Left forelimb (tissue), 1 donor: Measurements from ENCODE around the gene TLN1.

Experiments
- DNase-seq: peaks from one replicate; pipeline ENCODE4 v3.0.0-alpha.2; 2018; ENCODE audit warnings: low spot score

Gene TLN1

DNA sequence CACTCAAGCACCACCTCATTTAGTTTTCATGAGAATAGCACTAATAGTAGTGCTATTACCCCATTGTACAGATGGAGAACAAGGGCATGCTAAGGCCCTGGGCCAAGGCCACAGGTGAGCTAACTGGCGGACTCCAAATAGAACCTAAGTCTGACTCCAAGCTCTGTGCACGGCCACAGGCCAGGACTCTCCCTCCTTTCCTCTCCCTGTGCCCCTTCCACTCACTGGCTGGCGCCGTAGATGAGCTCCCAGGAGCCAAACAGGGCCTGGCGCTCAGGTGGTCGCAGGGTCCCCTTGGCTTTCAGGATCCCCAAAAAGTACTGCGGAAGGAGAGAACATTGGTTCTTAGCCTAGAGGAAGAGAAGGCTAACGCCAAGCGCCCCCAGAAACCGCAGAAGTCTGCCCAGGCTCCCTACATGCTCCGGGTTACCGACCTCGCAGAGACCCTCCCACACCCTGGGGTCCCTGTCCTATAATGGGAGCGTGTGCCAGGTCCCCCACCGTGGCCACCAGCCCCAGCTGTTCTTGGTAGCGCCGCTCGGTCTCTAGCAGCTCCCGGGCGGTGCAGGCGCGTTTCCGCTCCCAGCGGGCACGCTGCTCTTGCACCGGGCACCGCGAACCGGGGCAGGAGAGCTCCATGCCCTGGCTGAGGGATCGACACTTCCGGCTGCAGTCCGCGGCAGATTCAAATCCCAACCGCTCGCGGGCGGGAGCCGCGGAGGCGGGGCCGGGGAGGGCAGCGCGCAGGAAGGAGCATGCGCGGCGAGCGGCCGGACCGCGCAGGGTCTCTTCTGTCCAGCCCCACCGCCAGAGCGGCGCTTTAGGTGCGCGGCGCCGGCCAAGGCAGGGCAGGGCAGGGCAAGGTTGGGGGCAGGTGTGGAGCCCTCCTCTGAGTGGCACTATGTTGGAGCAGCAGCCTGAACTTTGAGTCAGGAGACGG, 67.2 kb downstream of the TLN1 start, which contains the start of gene ARHGEF39:
Gene ARHGEF39, minus strand, starts transcription at position 665 of the 940 bp plus-strand sequence. Its CDS starts 26 bp downstream, at position 639.
- DNase-seq = peak; percentile 88

DNA sequence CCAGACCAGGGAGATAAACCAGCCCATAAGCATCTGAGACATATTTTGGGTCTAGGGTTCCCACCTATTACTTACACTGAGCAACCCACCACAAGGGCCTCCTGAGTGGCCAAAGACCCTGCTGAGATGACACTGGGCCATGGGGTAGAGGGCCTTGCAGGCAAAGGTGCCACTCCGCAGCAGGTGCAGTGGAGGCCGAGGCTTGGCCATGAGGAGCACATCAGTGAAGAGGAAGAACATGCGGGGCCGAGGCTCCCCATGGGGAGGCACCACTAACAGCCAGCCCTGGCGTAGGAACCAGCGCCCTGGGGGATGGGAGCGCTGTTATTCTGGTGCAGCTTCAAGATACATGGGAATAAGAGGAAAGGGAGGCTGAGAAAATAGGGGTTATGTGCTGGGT, 69.6 kb downstream of the TLN1 start:
- DNase-seq = no peak

DNA sequence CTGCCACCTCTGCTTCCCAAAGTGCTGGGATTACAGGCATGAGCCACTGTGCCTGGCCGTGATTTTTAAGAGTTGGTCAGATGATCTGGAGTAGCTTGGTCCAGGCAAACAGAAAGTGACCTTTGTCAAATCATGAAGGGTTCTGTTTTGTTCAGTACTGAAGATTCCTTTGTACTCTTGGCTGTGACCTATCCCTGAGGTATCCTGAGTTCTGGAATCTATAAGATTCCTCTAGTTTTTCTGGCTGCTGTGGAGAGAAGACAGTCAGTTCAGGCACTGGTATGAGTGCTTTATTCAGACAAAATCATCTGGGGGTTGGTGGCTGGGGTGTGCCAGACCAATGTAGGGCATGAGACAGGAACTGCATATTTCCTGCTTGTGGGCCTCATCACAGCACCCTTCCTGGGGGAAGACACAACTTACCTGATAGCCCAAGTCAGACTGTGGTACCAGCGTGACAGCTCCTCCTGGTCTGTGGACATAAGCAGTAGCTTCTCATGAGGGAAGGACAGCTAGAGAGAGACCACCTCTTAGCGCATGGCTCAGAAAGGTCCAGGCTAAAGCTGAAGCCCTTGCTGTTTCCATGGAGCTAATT, 70.1 kb downstream of the TLN1 start:
- DNase-seq = no peak

DNA sequence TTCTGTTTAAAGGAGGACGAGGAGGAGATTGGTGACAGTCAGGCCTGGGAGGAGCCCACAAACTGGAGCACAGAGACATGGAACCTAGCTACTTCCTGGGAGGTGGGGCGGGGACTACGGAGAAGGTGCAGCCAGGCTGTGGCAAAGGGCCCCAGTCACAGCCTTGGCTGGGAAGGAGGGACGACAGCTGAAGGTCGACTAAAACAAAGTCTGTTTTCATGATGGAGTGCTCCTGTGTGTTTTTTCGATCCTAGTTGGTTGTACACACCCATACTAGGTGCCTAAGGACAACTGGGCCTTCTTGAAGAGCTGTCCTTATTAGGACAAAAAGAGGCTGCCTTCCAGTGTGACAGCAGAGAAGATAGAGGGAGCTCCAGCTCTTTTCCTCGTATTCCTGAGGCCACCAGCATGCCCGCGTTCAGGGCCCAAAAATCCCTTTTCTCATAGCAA, 71.0 kb downstream of the TLN1 start:
- no peak for DNase-seq

DNA sequence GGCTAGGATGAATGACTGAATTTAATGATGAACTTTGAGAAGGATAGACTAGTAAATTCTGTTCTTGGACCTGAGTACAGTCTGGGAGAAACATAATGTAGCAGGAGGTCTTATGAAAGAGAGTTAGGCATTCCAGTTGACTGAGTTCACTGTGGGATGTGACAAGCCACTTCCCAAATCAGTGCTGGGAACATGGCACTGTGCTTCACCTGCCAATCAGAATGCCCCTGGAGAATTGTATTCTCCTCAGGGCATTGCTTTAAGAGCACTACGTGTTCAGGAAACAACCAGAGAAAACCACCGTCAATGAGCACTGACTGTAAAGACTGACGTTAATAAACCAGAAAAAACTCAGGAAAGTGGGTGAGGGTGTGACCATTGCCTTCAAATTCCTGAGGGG, 72.7 kb downstream of the TLN1 start:
- no peak for DNase-seq

DNA sequence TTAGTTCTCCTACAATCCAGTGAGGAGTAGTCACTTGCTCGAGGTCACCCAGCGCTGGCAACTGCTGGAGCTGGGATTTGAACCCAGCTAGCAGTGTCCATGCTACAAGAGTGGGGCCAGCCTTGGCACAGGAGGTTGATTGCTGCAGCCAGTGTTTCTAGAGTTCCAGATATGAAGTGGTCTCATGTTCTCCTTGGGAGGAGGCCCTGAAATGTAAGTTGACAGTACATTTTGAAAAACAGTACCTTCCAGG, 73.1 kb downstream of the TLN1 start:
- DNase-seq = no peak

DNA sequence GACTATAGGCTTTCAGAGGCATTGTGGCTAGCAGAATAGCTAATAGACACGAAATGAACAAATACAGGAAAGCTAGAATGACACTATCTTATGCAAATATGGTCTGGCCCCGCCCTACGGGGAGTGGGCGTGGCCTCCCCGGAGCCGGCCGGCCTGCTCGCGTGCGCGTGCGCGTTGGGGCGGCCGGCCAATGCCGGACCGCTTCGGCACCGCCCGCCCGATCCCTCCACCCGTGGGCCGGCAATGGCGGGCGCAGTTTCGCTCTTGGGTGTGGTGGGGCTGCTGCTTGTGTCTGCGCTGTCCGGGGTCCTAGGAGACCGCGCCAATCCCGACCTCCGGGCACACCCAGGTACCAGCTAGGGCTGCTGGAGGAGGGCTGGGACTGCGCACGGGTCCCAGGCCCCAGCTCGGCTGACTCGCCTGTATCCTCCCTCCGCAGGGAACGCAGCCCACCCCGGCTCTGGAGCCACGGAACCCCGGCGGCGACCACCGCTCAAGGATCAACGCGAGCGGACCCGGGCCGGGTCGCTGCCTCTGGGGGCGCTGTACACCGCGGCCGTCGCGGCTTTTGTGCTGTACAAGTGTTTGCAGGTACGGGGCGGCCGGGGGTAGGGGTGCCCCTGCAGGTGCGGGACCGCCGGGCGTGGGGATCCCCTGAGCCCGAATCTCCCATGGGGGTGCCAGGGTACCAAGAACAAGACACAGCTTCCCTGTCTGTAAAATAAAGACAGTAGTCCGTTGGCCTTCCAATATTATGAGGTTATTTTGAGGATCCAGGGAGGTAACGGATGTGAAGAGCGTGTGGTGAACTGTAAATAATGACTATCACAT, 73.6 kb downstream of the TLN1 start, which contains the start of gene CCDC107:
Gene CCDC107, plus strand, starts transcription at position 156 of the 831 bp plus-strand sequence. Its CDS starts 88 bp downstream, at position 244.
- peak; percentile 95 for DNase-seq

DNA sequence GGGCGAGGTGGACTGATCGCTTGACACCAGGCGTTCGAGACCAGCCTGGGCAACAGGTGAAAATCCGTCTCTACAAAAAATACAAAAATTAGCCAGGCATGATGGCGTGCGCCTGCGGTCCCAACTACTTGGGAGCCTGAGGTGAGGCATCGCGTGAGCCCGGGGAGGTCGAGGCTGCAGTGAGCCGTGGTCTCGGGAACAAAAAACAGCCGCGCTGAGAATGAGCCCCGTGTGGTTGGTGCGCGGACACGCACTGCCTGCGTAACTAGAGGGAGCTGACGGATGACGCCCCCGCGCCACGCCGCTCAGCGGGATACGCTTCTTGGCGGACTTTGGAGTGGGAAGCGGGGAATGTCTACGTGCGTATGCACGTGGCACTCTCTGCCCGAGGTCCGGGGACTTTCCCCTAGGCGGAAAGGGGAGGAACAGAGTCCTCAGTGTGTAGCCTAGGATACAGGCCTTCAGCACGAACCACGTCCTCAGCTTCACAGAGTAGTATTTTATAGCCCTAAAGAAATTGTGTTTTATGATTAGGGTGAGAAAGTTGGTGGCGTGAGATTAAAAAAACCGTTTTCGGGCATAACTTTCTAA, 74.4 kb downstream of the TLN1 start, which contains the start of gene RMRP:
Gene RMRP, minus strand, starts transcription at position 474 of the 591 bp plus-strand sequence.
- peak; percentile 96 for DNase-seq

DNA sequence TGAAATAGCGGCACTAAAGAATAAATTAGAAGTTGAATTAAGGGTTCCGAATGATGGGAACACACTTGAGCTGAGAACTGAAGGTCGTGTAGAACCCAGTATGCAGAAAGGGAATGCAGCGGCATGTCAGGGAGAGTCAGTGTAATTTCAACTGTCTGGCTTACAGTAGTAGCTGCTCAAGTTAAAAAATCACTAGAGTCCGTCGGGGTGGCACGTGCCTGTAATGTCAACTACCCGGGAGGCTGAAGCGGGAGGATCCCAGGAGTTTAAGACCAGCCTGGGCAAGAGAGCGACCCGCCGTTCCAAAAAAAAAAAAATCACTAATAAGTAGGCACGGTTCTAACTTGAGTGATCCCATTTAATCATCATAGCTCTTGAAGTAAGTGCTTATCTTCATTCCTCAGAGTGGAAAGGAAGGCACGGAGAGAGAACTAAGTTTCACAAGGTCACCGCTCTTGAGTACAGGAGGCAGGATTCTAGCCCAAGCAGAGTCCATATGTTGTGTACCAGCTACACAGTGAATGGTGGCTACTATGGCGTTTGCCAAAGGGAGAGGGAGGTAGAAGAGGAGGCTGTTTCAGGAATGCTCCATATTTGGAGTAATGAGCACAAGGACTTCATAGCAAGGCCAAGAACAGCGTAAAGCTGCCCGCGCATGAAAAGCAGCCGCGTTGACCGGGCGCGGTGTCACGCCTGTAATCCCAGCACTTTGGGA, 75.0 kb downstream of the TLN1 start:
- DNase-seq = no peak

DNA sequence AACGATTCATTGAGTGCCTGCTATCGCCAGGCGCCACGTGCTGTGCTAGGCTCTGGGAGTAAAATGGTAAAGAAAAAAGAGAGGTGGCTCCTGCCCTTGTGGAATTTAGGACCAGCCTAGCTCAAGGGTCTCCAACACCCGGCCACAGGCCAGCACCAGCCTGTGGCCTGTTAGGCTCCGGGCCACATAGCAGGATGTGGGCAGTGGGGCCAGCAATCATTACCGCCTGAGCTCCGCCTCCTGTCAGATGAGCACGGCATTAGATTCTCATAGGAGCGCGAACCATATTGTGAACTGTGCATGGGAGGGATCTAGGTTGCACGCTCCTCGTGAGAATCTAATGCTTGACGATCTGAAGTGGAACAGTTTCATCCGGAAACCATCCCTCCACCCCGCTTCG, 75.6 kb downstream of the TLN1 start:
- peak; percentile 37 for DNase-seq

DNA sequence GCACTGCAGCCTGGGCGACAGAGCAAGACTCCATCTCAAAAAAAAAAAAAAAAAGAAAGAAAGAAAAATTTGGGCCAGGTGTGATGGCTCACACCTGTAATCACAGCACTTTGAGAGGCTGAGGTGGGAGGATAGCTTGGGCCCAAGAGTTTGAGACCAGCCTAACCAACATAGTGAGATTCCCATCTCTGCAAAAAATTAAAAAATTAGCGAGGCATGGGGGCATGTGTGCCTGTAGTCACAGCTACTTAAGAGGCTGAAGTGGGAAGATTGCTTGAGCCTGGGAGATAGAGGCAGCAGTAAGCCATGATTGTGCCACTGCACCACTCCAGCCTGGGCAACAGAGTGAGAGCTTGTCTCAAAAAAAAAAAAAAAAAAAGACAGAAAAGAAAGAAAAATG, 78.4 kb downstream of the TLN1 start:
- peak; percentile 3 for DNase-seq

DNA sequence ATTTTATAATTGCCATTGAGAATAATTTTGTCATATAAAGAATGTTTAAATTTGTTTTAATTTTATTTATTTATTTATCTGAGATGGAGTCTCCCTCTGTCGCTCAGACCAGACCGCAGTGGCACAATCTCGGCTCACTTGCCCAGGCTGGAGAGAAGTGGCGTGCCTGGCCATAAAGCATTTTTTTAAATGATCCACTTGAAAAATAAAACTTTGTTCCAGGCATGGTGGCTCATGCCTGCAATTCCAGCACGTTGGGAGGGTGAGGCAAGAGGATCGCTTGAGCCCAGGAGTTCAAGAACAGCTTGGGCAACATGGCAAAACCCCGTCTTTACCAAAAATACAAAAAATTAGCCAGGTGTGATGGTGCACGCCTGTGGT, 79.2 kb downstream of the TLN1 start:
- DNase-seq = peak; percentile 14

DNA sequence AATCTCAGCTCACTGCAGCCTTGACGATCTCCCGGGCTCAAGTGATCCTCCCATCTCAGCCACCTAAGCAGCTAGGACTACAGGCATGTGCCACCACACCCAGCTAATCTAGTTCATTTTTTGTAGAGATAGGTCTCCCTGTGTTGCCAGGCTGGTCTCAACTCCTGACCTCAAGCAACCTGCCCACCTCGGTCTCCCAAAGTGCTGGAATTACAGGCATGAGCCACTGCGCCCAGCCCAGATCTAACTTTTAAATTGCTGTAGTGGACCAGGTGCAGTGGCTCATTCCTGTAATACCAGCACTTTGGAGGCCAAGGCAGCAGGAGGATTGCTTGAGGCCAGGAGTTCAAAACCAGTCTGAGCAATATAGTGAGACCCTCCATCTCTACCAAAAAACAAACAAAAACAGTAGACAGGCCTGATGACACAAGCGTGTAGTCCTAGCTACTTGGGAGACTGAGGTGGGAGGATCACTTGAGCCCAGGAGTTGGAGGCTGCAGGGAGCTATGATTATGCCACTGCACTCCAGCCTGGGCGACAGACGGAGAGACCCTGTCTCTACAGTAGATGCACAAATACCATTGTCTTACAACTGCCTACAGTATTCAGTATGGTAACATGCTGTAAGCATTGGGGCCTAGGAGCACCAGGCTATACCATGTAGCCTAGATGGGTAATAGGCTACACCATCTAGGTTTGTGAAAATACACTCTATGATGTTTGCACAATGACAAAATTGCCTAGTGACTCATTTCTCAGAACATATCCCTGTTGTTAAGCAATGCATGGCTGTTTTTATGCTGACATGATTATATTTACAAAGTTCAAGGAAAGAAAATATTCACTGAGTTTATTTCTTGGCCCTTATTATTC, 79.8 kb downstream of the TLN1 start:
- peak; percentile 52 for DNase-seq

DNA sequence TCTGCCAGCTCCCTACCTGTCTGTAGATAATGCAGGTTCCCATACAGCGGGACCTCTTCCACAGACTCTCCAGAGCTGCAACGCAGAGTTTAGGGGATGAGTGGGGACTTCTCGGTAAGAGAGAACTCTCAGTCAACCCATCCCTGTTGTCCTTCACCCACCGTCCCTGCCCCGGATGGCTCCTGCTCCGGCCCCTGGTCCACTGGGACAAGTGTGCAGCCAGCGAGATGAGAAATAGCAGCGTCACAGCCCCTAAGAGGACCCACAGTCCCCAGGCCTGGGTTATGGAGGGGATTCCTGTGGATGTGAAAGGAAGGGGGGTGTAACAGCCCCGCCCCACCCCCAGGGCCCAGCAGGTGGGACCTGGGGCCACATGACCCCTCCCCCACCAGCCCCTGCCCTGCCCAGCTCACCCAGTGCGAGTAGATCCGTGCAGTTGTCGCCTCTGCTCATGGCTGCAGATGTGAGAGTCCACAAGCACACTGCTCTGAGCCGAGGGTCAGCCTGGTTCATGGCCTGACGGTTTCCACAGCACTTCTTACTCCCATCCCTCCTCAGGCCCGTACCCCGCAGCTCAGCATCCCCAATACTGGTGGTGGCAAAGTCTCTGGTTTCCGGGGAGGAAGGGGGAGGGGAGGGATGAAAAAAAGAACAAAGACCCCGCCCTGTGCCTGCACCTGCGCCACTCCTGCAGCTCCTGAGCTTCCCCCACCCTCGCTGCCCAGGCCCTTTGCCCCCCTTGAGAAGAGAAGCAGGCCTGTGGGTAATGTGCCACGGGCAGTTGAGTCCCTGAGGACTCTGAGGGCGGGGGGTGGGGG, 81.4 kb downstream of the TLN1 start, which contains the start of gene SIT1:
Gene SIT1, minus strand, starts transcription at position 591 of the 818 bp plus-strand sequence. Its CDS starts 78 bp downstream, at position 513.
- peak; percentile 38 for DNase-seq

DNA sequence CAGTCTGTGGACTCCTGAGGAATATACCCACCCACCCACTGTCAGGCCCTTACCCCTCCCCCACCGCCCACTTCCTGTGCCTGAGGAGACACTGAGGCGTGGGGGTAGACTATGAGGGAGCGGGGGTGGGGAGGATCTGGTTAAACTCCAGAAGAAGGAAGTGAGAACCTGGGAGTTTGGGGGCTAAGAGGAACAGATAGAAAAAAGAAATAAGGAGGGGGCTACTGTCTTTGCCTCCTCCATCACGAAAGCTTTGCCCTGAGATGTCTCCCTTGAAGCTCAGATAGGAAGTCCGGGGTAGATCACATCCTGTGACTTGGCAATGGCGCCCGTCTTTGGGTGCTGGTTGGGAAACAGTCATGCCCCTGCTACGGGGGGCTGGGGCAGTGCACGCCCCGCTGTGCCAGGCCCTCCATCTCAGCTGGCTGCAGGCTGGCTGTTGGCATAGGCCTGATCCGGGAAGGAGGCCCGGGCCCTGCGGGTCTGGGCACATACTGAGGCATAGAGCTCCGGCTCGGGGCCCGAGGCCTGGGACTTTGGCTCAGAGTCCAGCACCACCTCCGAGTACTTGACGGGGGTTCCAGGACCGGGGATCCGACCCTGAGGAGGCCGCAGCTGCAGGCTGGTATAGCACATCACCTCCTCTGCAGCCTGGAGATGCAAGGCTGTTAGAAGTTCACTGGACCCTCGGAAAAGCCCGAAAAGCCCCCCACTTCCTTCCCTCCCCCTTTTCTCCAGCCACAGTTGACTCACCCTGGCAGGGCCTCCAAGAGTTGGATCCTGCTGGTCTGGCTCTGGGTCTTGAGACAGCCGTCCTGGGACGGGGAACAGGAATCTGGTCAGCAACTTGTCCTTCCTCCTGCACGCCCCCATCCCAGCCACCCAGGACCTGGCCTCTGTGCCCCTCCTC, 82.3 kb downstream of the TLN1 start:
- peak; percentile 62 for DNase-seq
